Hypothalamus (tissue), 51 donors: Measurements from ENCODE around the gene KIF23.

Source experiments
- DNase-seq, 51 donors: peaks; one replicate each; lab custom pipeline; 2025; lab: John Stamatoyannopoulos, UW

Gene KIF23

GRCh38 chr15:69394556-69395282, 19.4 kb upstream of the KIF23 start:
- DNase-seq, result peak; percentile 6 to 90 (median 67)

DNA sequence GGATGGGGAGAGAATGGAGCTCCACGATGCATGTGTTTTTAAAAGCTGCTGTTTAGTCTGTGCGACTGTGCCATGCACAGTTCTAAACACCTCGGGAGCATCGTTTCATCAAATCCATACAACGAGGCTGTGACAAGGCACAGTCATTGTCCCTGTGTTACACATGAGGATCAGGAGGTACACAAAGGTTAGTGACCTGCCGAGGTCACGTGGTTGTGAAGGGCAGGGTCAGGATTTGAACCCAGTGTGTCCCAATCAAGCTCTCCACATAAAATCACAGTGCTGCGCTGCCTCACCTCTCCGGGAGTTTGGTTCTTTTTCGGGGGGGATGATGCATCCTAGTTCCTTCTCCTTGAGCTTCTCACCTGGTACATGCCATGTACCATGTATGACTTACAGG, 18.7 kb upstream of the KIF23 start:
- no peak for DNase-seq

DNA sequence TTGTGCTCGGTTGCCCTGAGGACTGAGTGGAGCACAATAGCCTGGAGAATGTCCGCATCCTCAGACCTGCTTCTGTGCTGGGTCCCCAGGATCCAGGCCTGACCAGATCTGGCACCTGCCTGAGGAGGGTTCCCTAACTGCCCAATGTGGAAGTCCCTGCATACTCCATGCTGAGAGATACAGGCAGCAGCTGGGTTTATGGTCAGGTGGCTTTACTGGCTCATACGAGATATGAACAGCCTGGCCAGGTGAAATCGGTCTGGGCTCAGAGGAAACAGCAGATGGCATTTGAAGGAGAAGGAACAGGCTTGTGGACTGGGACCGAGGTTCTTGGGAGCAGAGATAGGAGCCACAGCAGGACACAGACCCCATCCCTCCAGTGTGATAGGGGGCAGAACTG, 18.2 kb upstream of the KIF23 start:
- no peak for DNase-seq

GRCh38 chr15:69398491-69398891, 15.7 kb upstream of the KIF23 start:
- DNase-seq, result no peak

DNA sequence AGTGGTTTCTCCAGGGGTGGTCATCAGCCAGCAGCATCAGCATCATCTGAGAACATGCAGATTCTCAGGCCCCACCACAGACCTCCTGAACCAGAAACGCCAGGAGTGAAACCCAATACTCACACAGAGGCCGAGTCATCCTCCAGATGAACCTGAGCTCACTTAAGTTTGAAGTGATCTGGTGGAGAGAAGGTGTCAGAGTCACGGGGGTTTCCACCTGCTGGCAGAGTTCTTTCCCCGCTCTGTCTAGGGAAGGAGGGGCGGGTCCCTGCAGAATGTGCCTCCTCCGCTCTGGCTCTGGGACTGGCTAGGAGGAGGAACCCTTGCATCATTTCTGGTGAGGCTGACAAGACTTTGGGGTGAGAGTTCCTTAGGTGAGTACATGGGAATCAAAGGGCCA, 13.3 kb upstream of the KIF23 start:
- DNase-seq, result no peak

DNA sequence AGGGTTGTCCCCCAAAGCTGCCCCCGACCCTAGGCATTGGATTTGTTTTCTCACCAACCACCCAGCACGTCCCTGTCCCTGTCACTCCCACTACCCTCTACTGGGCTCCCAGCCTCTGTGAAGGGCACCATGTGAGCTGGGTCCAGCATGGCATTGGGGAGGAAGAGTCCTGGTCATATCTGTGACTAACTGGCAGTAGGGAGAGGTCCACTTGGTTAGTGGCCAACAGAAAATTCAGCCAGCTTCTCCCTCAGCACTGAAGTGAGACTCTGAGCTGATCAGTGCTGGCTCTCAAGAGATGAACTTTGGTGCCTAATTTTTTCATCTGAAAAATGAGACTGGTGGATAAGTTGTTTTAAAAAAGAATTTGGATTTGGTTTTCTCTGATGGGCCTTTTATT, 11.3 kb upstream of the KIF23 start:
- no peak for DNase-seq

DNA sequence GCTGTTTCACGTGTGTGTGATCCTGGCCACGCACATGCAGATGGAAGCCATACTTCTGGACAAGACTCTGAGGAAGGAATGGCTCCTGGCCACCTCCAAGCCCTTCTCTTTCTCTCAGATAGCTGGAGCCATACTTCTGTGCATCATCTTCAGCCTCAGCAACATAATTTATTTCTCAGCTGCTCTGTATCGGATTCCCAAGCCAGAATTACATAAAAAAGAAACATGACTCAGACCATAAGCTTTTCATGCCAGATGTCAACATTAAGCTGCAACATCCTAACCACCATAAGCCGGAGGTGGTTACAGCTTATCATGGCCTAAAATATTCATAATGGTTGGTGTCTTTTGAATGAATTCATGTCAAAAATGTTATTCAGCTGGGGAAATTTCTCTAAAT, 10.6 kb upstream of the KIF23 start:
- no peak for DNase-seq

GRCh38 chr15:69405110-69405509, 9.0 kb upstream of the KIF23 start:
- no peak for DNase-seq

DNA sequence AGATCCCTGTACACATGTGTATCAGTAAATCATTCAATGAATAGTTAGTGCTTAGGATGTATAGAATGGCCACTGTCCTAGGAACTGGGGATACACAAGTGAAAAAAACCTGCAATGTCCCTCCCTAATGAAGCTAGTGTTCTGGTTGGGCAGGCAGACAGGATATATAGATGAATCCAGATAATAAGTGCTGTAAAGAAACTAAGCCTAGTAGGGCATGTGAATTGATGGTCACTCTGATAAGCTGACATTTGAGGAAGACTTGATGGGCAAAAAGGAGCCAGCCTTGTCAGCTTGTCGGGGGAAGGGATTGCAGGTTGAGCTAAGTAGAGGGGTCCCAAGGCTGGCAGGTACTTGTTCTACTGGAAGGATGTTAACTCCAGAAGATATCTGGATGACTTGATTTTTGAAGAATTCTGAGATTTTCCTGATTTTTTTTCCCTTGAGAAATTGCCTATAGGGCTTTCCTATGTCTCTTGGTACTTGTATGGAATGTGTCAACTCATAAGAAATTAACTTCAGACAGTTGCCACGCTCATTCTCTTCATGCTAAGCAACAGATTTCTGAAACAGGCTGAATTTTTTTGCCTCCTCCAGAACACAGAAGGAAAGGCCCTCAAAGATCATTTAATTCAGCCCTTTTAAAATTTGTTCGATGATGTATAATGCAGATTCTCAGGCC, 6.3 kb upstream of the KIF23 start:
- DNase-seq, result no peak

DNA sequence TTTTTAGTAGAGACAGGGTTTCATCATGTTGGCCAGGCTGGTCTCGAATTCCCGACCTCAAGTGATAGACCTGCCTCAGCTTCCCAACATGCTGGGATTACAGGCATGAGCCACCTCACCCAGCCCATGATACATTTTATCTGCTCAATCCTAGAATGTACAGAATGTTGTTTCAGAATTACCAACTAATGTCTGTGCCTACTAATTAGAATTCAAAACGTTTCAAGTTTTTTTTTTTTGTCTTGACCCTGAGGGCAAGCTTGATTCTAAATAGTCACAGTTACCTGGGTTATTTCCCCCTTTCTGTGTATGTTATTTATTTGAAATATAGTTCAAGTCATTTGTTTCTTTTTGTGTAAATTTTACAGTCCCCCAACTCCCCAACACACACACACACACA, 5.3 kb upstream of the KIF23 start:
- no peak for DNase-seq

- DNase-seq, result peak in 8 of 51 donors; percentile 6 to 29 (median 16)
These were observed 3.8 kb upstream of the KIF23 start for GRCh38 chr15:69410248-69410874.

- DNase-seq, result no peak
These were observed 1.9 kb upstream of the KIF23 start for GRCh38 chr15:69412274-69412673.

DNA sequence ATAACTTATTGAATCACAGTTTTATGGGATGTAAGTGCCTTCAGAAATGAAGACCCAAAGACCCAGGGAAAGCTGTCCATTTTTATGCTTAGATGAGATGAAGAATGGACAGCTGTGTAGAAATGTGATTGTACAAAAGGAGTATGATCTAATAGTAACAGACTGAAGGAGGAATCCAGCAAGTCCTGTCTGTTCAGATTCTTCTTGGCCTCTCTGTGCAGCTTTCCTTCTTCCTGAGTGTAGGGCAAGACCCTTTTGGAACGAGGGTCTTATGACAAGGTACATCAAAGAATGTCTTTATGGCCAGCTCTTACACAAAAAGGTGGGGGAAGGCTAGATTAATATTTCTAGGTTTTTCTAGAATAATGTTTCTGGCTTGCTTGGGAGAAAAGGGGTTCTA, 1.4 kb upstream of the KIF23 start:
- DNase-seq, result no peak

DNA sequence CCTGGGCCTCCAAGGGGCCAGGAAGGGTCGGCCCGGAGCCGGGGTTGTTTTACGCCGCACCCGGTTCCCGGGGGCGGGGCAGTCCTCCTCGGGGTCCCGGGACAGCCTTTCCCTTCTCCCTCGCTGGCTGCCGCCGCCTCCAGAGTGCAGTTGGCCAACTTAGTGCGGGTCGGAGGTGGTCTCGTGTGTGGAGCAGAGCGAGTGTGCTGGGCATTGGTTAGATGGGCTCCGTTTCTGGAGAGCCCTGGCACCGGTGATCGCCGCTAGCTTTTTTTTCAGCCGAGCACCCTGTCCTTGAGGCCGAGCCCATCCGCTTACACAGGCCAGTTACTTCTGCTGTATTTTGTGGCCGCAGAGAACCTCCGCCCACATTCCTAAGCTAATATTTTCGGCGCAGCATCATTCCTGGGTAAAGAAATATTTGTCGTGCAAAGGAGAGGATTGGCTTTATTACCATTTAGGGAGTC, 585 bp downstream of the KIF23 start:
- no peak for DNase-seq

DNA sequence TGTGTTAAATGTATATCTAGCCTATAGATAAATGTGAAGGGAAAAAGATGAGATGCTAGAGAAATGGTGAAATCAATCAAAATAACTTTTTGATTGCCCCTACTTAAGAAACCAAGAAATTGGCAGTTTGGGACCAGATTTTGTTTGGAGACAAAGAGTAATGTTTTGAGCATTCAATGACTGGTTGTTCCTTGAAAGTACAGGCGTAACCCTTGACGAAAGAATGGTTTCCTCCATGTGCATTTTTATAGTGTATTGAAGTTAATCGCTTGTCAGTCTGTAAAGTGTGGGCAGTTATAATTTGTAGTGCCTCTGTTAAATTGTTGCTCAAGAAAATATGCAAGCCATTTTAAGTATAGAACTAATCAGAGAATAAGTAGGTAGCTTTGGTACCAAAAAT, 1.2 kb downstream of the KIF23 start:
- no peak for DNase-seq

GRCh38 chr15:69417581-69417980, 3.4 kb downstream of the KIF23 start:
- no peak for DNase-seq

DNA sequence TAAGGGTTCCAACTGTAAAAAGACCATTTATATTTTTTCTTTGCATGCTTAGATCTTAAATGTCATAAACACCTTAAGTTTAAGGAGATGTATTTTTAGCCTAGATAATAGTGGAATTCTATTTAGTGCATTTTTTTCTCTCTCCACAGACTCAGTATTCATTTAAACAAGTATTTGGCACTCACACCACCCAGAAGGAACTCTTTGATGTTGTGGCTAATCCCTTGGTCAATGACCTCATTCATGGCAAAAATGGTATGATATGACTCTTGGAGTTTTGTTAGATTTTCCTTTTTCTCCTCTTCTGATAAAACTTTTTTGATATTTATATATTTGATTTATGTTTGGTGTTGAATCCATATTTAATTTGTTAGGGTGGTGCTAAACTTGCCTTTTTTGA, 7.3 kb downstream of the KIF23 start:
- DNase-seq, result no peak

- no peak for DNase-seq
These were observed 8.3 kb downstream of the KIF23 start for GRCh38 chr15:69422336-69422895.

- DNase-seq, result no peak
These were observed 9.9 kb downstream of the KIF23 start for GRCh38 chr15:69424001-69424400.

DNA sequence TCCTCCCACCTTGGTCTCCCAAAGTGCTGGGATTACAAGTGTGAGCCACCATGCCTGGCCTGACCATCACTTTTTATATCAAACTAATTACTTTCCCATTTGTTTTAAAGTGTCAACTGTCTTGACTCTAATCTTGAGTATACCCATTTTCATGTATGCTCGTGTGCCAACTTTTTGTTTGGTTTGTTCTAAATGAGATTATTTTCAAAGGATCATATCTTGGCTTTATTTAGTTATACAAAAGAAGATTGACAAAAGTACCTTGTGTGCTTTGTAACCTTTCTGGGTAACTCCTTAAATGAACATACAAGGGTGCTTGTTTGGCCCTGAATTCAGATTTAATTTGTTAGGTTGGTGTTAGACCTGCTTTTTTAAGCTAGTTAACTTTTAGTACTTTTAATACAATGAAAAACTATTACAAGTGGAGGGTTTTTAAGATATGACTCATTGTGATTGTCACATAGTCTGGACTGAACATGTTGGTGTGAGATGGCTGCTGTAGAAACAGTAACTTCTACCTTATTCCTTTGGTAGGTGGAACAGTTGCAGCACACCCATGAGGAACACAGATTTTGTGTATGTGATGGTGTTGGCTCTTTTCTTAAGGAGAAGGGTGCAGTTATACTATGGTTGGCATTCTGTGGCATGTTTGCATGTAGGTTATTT, 10.7 kb downstream of the KIF23 start:
- no peak for DNase-seq

GRCh38 chr15:69433831-69434230, 19.7 kb downstream of the KIF23 start:
- DNase-seq, result no peak
